CD8-positive, alpha-beta memory T cell (primary cell): ENCODE data around the gene PKIG. TPM values are rescaled to one million over a fixed set of nuclear protein-coding genes. Genes with fewer than 3 reads are reported as not detected.
A peak's percentile ranks its signal among the peaks of the same experiment; 100 is the strongest.

Source experiments
- CTCF ChIA-PET: fragments of 350-600 bp; sonication (Branson Sonifier 250); formaldehyde crosslinking; loops from one replicate; lab custom pipeline; 2021; ENCODE audit warnings: antibody characterized with exemption; lab: Charles Lee
- POLR2A ChIA-PET: fragments of 350-600 bp; sonication (Branson Sonifier 250); formaldehyde crosslinking; loops from one replicate; lab custom pipeline; 2021; ENCODE audit warnings: antibody characterized with exemption; lab: Charles Lee
- DNase-seq, 5 donors: peaks; one replicate each; pipeline versions ENCODE4 v3.0.0 to v3.0.0-alpha.2; 2020 to 2022; ENCODE audit warnings: mixed read lengths in 1 of 5
- H3K27ac ChIP-seq: one replicate; pipeline ENCODE4 v1.7.0; 2013; ENCODE audit warnings: low read depth, mild to moderate bottlenecking, low read length, moderate library complexity
- H3K27me3 ChIP-seq: 2 replicates; pipeline ENCODE4 v1.7.0; 2013; ENCODE audit warnings: low read length, mild to moderate bottlenecking; ENCODE audit not compliant: insufficient read depth, poor library complexity, severe bottlenecking
- H3K36me3 ChIP-seq: 2 replicates; pipeline ENCODE4 v1.7.0; 2013; ENCODE audit warnings: mild to moderate bottlenecking, low read length, moderate library complexity; ENCODE audit not compliant: insufficient read depth
- H3K4me1 ChIP-seq: 2 replicates; pipeline ENCODE4 v1.7.0; 2013; ENCODE audit warnings: mild to moderate bottlenecking, low read length, moderate library complexity; ENCODE audit not compliant: insufficient read depth
- H3K4me3 ChIP-seq: 2 replicates; pipeline ENCODE4 v1.7.0; 2013; ENCODE audit warnings: mild to moderate bottlenecking, low read length
- H3K9me3 ChIP-seq: 2 replicates; pipeline ENCODE4 v1.7.0; 2013; ENCODE audit warnings: mild to moderate bottlenecking, low read length
- H3K27ac Mint-ChIP-seq, 8 donors: one replicate each; pipeline ENCODE4 v1.8.0; 2020 to 2021; ENCODE audit warnings: mixed read lengths in 8 of 8, mild to moderate bottlenecking in 6 of 8, inconsistent platforms in 3 of 8, moderate library complexity in 3 of 8
- H3K27me3 Mint-ChIP-seq, 2 donors: one replicate each; pipeline ENCODE4 v1.8.0; 2020 to 2021; ENCODE audit warnings: mixed read lengths in 2 of 2, mild to moderate bottlenecking in 1 of 2, moderate library complexity in 1 of 2
- H3K36me3 Mint-ChIP-seq, 3 donors: one replicate each; pipeline ENCODE4 v1.8.0; 2020 to 2021; ENCODE audit warnings: mixed read lengths in 3 of 3, inconsistent platforms in 1 of 3, mild to moderate bottlenecking in 1 of 3
- H3K4me1 Mint-ChIP-seq, 3 donors: one replicate each; pipeline ENCODE4 v1.8.0; 2020 to 2021; ENCODE audit warnings: mixed read lengths in 3 of 3, inconsistent platforms in 1 of 3, mild to moderate bottlenecking in 1 of 3
- H3K4me3 Mint-ChIP-seq, 7 donors: one replicate each; pipeline ENCODE4 v1.8.0; 2020 to 2021; ENCODE audit warnings: mixed read lengths in 7 of 7, mild to moderate bottlenecking in 6 of 7, moderate library complexity in 4 of 7, inconsistent platforms in 2 of 7
- H3K9me3 Mint-ChIP-seq, 5 donors: one replicate each; pipeline ENCODE4 v1.8.0; 2020 to 2022; ENCODE audit warnings: mixed read lengths in 5 of 5, mild to moderate bottlenecking in 3 of 5, moderate library complexity in 2 of 5, inconsistent platforms in 1 of 5
- polyA plus RNA-seq: library from polyadenylated mRNA; unstranded; fragments of 300-500 nt; fragmentation: Illumina TruSeq; gene quantifications from one replicate; pipeline ENCODE4 v1.2.3, GENCODE V29; 2021
- total RNA-seq, 2 experiments: library from RNA; stranded (reverse); gene quantifications; one replicate each; pipeline ENCODE4 v1.2.3, GENCODE V29; 2021

Gene PKIG
- total and polyA plus RNA-seq, 3 experiments from 2014 or later = 0.97 to 4.9 (median 4.4) TPM

GRCh38 chr20:44609516-44610312 lies 27.3 kb downstream of the PKIG start:
- Mint-ChIP-seq H3K4me3 (peak overlapping the region; percentile 64 to 88 (median 72)), H3K36me3 (peaks cover 0 to 10% (median 0%) of the 10 kb centered on the region in 3 donors), H3K27me3 (peaks cover 0 to 4% of the 10 kb centered on the region in 2 donors), H3K27ac (peak overlapping the region; percentile 93 to 100 (median 98)), H3K4me1 (peaks cover 32 to 37% (median 34%) of the 10 kb centered on the region in 3 donors), H3K9me3 (peaks cover 0 to 2% (median 0%) of the 10 kb centered on the region in 5 donors)
- no peaks in the 10 kb centered on the region for H3K9me3 ChIP-seq
- ChIA-PET POLR2A (interaction anchor here (0.7 to 0.8 kb wide), 2 partner anchors 9 to 109 kb away, joined by 3 read pairs; no protein-coding TSS in a partner anchor), CTCF (interaction anchor here (0.7 to 3.9 kb wide), 26 partner anchors 9 to 393 kb away, joined by 3 to 55 read pairs (median 3); partner anchors contain the start of genes ADA, FITM2 and SERINC3)
- H3K4me3 ChIP-seq = no peak overlapping the region
- no peaks in the 10 kb centered on the region for H3K36me3 ChIP-seq
- peaks cover 30% of the 10 kb centered on the region for H3K4me1 ChIP-seq
- H3K27me3 ChIP-seq = no peaks in the 10 kb centered on the region
- DNase-seq = peak; percentile 74 to 87 (median 78)
- peak overlapping the region; percentile 28 for H3K27ac ChIP-seq

- Mint-ChIP-seq H3K27ac (peak overlapping the region; percentile 93 to 100 (median 98)), H3K27me3 (peaks cover 0 to 4% of the 10 kb centered on the region in 2 donors), H3K9me3 (peaks cover 0 to 2% (median 0%) of the 10 kb centered on the region in 5 donors), H3K4me3 (peak overlapping the region; percentile 63 to 88 (median 72)), H3K4me1 (peaks cover 39 to 44% (median 42%) of the 10 kb centered on the region in 3 donors), H3K36me3 (peaks cover 0 to 15% (median 0%) of the 10 kb centered on the region in 3 donors)
- Histone ChIP-seq H3K27me3 (no peaks in the 10 kb centered on the region), H3K4me1 (peaks cover 37% of the 10 kb centered on the region), H3K27ac (peak overlapping the region; percentile 28), H3K36me3 (no peaks in the 10 kb centered on the region), H3K9me3 (no peaks in the 10 kb centered on the region), H3K4me3 (no peak overlapping the region)
- ChIA-PET POLR2A (interaction anchor here (0.6 to 0.8 kb wide), 3 partner anchors 8 to 393 kb away, joined by 3 to 5 read pairs (median 3); no protein-coding TSS in a partner anchor), CTCF (interaction anchor here (0.7 to 3.9 kb wide), 26 partner anchors 8 to 394 kb away, joined by 3 to 55 read pairs (median 4); partner anchors contain the start of genes ADA, FITM2 and SERINC3)
- peak; percentile 18 to 84 (median 68) for DNase-seq
Measured at GRCh38 chr20:44610313-44610962, 28.1 kb downstream of the PKIG start.

GRCh38 chr20:44613575-44613974 lies 31.2 kb downstream of the PKIG start:
- Mint-ChIP-seq H3K36me3 (peaks cover 0 to 23% (median 0%) of the 10 kb centered on the region in 3 donors), H3K4me1 (peaks cover 60 to 70% (median 62%) of the 10 kb centered on the region in 3 donors), H3K27ac (peak overlapping the region; percentile 18 to 99 (median 81)), H3K4me3 (no peak overlapping the region), H3K9me3 (peaks cover 0 to 2% (median 0%) of the 10 kb centered on the region in 5 donors), H3K27me3 (peaks cover 0 to 4% of the 10 kb centered on the region in 2 donors)
- Histone ChIP-seq H3K27me3 (no peaks in the 10 kb centered on the region), H3K4me1 (peaks cover 61% of the 10 kb centered on the region), H3K27ac (no peak overlapping the region), H3K36me3 (no peaks in the 10 kb centered on the region), H3K4me3 (no peak overlapping the region), H3K9me3 (no peaks in the 10 kb centered on the region)
- ChIA-PET POLR2A (interaction anchor here (0.6 kb wide), 1 partner anchor 38 kb away, joined by 3 read pairs; no protein-coding TSS in a partner anchor), CTCF (interaction anchor here (2.0 kb wide), 1 partner anchor 70 kb away, joined by 8 read pairs; no protein-coding TSS in a partner anchor)
- DNase-seq = no peak

- Histone ChIP-seq H3K4me3 (no peak overlapping the region), H3K27ac (no peak overlapping the region), H3K9me3 (no peaks in the 10 kb centered on the region), H3K36me3 (no peaks in the 10 kb centered on the region), H3K4me1 (peaks cover 64% of the 10 kb centered on the region), H3K27me3 (no peaks in the 10 kb centered on the region)
- Mint-ChIP-seq H3K36me3 (peaks cover 1 to 27% (median 3%) of the 10 kb centered on the region in 3 donors), H3K4me3 (peak overlapping the region in 2 of 7 donors; percentile 46 to 47), H3K27me3 (peaks cover 0 to 4% of the 10 kb centered on the region in 2 donors), H3K4me1 (peaks cover 63 to 73% (median 70%) of the 10 kb centered on the region in 3 donors), H3K9me3 (peaks cover 0 to 2% (median 0%) of the 10 kb centered on the region in 5 donors), H3K27ac (peak overlapping the region; percentile 66 to 97 (median 90))
- DNase-seq = no peak
- POLR2A ChIA-PET = no interaction called here
- CTCF ChIA-PET = interaction anchor here (0.7 to 2.0 kb wide), 3 partner anchors 29 to 229 kb away, joined by 3 to 8 read pairs (median 3); no protein-coding TSS in a partner anchor
Measured at GRCh38 chr20:44614525-44614924, 32.1 kb downstream of the PKIG start.

- DNase-seq = peak in 1 of 5 donors; percentile 56
Measured at GRCh38 chr20:44615169-44615791, 32.9 kb downstream of the PKIG start.

GRCh38 chr20:44615876-44616603 lies 33.7 kb downstream of the PKIG start:
- Histone ChIP-seq H3K27me3 (no peaks in the 10 kb centered on the region), H3K27ac (no peak overlapping the region), H3K9me3 (no peaks in the 10 kb centered on the region), H3K4me1 (peaks cover 49% of the 10 kb centered on the region), H3K4me3 (no peak overlapping the region), H3K36me3 (peaks cover 11% of the 10 kb centered on the region)
- no peaks in the 10 kb centered on the region for H3K9me3 Mint-ChIP-seq
- peaks cover 52 to 61% (median 59%) of the 10 kb centered on the region in 3 donors for H3K4me1 Mint-ChIP-seq
- ChIA-PET POLR2A (interaction anchor here (0.6 kb wide), 2 partner anchors 19 to 53 kb away, joined by 3 to 4 read pairs; no protein-coding TSS in a partner anchor), CTCF (interaction anchor here (1.4 to 3.4 kb wide), 3 partner anchors 34 to 69 kb away, joined by 7 to 15 read pairs (median 8); no protein-coding TSS in a partner anchor)
- peaks cover 12 to 42% (median 15%) of the 10 kb centered on the region in 3 donors for H3K36me3 Mint-ChIP-seq
- peaks cover 0 to 2% of the 10 kb centered on the region in 2 donors for H3K27me3 Mint-ChIP-seq
- peak overlapping the region; percentile 64 to 97 (median 87) for H3K27ac Mint-ChIP-seq
- peak in 1 of 5 donors; percentile 25 for DNase-seq
- H3K4me3 Mint-ChIP-seq = peak overlapping the region in 2 of 7 donors; percentile 32 to 82

More at GRCh38 chr20:44615169-44615791, 32.9 kb downstream of the PKIG start:
- H3K36me3 ChIP-seq = peaks cover 4% of the 10 kb centered on the region
- H3K27me3 ChIP-seq = no peaks in the 10 kb centered on the region
- H3K36me3 Mint-ChIP-seq = peaks cover 9 to 35% (median 9%) of the 10 kb centered on the region in 3 donors
- H3K4me1 ChIP-seq = peaks cover 56% of the 10 kb centered on the region
- peaks cover 0 to 1% (median 0%) of the 10 kb centered on the region in 5 donors for H3K9me3 Mint-ChIP-seq
- H3K27ac ChIP-seq = no peak overlapping the region
- peaks cover 60 to 68% (median 66%) of the 10 kb centered on the region in 3 donors for H3K4me1 Mint-ChIP-seq
- peak overlapping the region in 5 of 7 donors; percentile 47 to 82 (median 68) for H3K4me3 Mint-ChIP-seq
- H3K4me3 ChIP-seq = no peak overlapping the region
- H3K27me3 Mint-ChIP-seq = peaks cover 0 to 3% of the 10 kb centered on the region in 2 donors
- CTCF ChIA-PET = interaction anchor here (0.7 to 2.0 kb wide), 3 partner anchors 28 to 230 kb away, joined by 3 to 8 read pairs (median 3); no protein-coding TSS in a partner anchor
- no peaks in the 10 kb centered on the region for H3K9me3 ChIP-seq
- POLR2A ChIA-PET = no interaction called here
- peak overlapping the region; percentile 66 to 97 (median 91) for H3K27ac Mint-ChIP-seq
